Esophagus muscularis mucosa (tissue), 3 donors: Measurements from ENCODE around the gene PROKR2.

ENCODE experiments used
- EP300 ChIP-seq: sonication (generic); formaldehyde crosslinking; IDR thresholded peaks from one replicate; pipeline ENCODE4 v1.6.1; 2017; ENCODE audit warnings: antibody characterized with exemption
- TF ChIP-seq, protein P1 (sequence below), 3 experiments: fragments of 200-600 bp in 2 of 3; fragments of 450-650 bp in 1 of 3; sonication (generic) in 2 of 3; IDR thresholded peaks; one replicate each; pipeline ENCODE4 v1.5.1; 2017 to 2019; ENCODE audit warnings: antibody characterized with exemption in 3 of 3, mild to moderate bottlenecking in 2 of 3, moderate library complexity in 1 of 3

- no peak for TF ChIP-seq EP300
- TF ChIP-seq, protein P1, sequence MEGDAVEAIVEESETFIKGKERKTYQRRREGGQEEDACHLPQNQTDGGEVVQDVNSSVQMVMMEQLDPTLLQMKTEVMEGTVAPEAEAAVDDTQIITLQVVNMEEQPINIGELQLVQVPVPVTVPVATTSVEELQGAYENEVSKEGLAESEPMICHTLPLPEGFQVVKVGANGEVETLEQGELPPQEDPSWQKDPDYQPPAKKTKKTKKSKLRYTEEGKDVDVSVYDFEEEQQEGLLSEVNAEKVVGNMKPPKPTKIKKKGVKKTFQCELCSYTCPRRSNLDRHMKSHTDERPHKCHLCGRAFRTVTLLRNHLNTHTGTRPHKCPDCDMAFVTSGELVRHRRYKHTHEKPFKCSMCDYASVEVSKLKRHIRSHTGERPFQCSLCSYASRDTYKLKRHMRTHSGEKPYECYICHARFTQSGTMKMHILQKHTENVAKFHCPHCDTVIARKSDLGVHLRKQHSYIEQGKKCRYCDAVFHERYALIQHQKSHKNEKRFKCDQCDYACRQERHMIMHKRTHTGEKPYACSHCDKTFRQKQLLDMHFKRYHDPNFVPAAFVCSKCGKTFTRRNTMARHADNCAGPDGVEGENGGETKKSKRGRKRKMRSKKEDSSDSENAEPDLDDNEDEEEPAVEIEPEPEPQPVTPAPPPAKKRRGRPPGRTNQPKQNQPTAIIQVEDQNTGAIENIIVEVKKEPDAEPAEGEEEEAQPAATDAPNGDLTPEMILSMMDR (IDR thresholded peaks at IDR 0.05) = no peak
Observed at GRCh38 chr20:5327356-5327755, 10.6 kb upstream of the PROKR2 start.
